SH-SY5Y (cell line): ENCODE measurements around the gene PUS7.

Experiments
- GATA2 ChIP-seq: IDR thresholded peaks from 2 replicates; pipeline ENCODE4 v1.6.1; 2011; ENCODE audit warnings: mild to moderate bottlenecking, low read depth, low read length
- GATA3 ChIP-seq: IDR thresholded peaks from 2 replicates; pipeline ENCODE4 v1.6.1; 2011; ENCODE audit warnings: low read depth, mild to moderate bottlenecking, low read length, moderate library complexity

The PUS7 gene

DNA sequence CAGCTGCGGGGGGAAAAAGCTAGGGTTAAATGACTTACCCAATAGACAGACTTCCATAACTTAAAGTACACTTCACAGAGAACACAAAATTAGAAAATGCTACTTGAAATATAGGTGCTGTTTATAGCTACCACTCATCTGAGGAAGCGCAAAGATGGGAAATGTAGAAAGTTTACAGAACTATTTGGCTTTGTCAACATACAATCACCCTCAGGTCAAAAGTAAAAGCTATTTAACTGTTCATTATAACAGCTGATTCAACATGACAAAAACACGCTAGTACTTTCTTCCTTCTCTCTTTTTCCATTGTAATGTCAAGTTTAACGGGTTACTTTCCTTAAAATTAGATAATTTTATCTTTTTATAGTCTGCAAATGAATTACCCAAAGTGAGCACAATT is 51.2 kb downstream of the PUS7 start:
- no peak for TF ChIP-seq GATA2
- no peak for TF ChIP-seq GATA3

DNA sequence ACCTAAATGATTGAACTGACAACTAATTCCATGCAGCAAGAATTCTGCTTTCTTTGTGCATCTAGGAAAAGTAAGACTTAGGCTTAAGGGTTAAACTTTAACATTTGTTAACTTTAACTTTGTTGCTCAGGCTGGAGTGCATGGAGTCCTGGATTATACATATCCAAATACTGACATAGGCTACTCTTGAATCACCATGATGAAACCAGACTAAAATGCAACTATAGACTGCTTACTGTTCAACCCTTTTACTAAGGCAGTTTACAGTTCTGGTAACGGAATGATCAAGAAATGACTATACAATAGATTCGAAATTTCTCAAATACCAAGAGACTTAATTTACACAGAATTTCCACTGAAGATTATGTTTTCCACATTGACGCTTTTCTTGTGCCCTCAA is 52.0 kb downstream of the PUS7 start:
- TF ChIP-seq GATA2 (no peak), GATA3 (no peak)

DNA sequence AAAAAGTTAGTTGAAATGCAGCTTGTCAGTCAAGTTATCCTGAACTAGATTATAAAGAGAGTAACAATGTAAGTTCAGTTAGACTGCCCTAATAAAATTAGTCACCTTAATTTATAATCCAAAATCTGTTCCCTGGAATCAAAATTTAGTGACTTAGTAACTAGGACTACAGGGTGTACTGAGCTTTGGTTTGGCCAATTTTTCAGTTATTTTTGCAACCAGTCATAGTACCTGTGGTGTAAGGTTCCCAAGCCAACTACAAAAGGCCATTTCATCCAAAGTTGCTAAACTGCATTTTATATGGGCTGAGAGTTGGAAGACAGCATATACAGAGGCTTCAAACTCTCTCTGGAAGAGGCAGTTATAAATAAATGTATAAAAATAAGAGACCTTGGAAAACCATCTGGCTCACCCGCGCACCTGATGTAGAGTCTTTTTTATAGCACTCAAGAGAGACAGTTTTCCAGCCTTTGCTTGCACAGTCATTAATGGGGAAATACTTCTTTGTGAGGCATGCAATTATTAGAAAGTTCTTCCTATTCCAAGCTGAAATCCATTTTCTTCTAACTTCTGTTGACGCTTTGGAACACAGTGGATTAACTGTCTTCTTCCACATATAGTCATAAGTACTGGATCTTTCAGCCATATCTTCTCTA is 59.2 kb downstream of the PUS7 start:
- TF ChIP-seq GATA3 = no peak
- TF ChIP-seq GATA2 = no peak

DNA sequence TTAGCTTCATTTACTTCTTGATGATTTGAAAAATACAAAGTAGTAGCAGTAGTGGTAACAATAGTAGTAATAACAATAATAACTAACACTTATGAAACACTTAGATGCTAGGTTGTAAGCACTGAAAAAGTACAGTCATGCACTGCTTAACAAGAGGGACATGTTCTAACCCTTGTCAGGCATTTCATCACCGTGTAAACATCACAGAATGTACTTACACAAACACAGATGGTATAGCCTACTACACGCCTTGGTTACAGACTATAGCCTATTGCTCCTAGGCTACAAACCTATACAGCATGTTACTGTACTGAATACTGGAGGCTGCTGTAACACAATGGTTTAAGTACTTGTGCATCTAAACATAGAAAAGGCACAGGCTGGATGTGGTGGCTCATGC is 60.6 kb downstream of the PUS7 start:
- TF ChIP-seq GATA2 (no peak), GATA3 (no peak)

DNA sequence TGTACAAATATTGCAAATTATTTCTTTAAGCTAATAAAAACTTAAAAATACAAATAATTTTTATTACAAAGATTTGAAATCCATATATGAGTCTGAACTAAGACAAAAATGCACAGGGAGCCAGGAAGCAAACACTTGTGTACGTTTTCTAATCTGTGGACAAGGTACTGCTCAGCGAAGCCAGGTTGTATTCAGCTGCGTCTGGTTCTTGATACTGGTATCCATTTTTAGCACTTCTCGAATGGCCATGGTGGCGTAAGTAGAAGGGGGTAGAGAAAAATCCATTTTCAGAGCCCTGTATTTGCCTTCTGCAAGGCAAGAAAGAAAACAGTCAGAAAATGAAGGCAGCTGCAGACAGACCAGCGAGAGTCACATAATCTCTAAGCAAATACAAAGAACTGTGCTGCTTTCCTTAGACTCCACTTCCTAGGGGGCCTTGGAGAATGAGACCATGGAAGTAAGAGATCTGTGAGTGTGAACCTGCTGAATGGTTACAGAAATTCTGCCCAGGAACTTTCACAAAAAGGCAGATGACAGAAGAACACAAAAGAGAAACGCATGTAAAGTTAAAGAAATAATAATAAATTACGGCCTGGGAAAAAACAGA is 64.3 kb downstream of the PUS7 start:
- TF ChIP-seq GATA2 = no peak
- TF ChIP-seq GATA3 = no peak

DNA sequence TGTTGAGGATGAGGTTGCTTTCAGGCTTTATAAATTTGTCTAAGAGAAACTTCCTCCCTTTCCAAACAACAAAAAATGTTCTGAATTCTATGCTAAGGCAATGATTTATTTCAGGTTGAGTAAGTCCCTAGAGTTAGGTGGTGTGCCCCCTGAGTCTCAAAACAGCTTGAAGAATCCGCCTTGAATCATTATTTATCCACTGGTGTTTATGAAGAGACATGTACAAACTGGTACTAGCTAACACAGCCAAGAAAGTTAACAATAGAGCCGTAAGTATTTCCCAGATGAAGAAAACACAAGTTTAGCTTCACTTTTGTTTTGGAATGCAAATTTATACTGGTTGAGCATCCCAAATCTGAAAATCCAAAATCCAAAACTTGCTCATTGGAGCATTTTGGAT is 67.2 kb downstream of the PUS7 start:
- TF ChIP-seq GATA2 = no peak
- no peak for TF ChIP-seq GATA3

DNA sequence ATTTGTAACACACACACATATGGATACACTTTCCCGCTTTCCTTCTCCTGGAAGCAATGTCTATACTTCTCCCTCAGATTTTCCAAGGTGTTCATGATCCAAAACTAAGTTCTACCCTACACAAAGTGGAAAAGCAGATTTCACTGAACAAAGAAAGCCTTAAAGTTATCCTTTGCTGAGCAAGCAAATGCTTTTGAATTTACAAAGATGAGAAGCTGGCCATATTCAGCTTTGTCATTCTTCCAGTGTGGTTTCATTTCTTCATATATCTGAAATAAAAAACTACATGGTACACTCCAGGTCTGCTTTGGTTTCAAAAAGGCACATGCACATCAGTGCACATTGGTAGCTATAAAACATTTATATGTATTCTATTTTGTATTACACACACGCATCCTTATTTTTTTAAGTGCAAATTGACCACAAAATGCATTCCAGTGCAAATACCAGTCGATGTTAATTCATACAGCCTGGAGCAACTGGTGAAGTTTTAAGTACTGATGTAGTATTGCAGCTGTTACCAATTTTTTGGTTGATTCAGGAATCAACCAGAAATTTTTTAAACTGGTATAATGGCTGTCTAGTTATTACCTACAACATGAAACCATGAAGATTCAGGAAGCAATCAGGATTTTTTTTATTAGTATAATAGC is 67.8 kb downstream of the PUS7 start:
- TF ChIP-seq GATA2 (no peak), GATA3 (no peak)

DNA sequence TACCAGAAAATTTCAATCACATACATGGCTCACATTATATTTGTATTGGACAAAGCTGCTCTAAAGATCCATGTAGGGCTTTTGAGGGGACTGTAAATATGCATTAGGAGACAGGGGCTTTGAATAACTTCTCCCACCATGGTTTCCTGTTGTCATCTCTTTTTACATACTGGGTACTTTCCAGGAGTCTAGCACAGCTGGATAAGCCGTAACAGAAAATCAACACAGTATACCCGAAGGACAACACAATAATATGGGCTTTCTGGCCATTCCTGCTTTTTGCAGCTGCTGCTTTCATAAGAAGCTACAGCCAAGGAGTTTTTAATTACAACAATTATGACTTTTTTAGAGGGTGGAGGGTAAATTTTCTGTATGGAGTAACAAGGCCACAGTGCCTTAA is 70.0 kb downstream of the PUS7 start:
- TF ChIP-seq GATA2 = no peak
- no peak for TF ChIP-seq GATA3

DNA sequence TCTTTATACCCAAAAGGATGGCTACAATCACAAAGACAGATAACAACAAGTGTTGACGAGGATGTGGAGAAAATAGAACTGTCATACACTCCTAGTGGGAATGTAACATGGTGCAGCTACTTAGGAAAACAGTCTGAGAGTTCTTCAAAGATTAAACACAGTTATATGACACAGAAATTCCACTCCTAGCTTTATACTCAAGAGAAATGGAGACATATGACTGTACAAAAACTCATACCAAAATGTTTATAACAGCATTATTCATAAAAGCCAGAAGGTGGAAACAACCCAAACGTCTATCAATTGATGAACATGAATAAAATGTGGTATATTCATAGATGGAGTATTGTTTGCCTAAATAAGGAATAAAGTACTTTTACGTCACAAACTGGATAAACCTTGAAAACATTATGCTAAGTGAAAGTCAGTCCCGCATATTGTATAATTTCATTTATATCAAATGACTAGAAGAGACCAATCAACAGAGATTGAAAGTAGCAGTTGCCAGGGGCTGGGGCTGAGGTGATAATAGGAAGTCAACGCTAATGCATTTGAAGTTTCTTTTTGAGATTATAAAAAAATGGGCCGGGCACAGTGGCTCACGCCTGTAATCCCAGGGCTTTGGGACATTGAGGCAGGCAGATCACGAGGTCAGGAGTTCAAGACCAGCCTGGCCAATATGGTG is 71.8 kb downstream of the PUS7 start:
- no peak for TF ChIP-seq GATA3

DNA sequence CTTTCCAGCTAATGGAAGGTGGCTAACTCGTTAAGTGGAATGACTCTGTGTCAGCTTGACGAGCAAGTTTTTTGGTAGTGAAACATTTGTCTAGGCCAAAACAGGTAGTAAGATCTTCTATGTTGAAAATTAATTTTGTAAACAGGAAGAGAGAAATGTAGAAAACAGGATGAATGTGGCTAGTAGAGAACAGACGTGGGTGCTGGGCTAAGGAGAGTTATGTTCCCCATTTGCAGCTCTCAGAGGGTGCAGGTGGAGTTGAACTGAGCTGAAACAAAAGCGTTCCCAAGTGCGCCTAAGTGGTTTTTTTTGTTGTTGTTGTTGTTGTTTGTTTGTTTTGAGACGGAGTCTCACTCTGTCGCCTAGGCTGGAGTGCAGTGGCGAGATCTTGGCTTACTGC is 73.9 kb downstream of the PUS7 start:
- TF ChIP-seq GATA2 (no peak), GATA3 (no peak)

DNA sequence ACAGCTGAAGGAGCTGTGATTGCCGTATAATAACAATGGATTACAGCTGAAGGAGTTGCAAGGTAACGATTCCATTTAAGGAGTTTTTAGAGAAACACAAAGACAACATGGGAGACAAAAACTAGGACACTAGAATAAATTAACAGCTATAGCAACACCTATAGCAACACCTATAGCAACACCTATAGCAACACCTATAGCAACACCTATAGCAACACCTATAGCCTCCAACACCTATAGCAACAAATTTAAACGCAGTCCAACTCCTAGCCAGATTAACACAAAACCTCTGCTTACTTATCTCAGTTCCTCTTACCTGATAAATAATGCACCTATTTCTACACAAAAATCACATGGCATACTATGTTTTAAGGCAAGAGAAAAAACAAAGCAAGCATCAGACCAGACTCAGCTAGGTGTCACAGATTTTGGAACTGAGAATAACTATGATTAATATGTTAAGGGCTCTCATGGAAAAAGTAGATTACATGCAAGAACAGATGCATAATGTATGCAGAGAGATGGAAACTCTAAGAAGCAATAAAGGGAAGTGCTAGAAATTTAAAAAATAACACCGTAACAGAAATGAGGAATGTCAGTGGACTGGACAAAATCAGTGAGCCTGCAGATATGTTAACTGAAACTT is 77.6 kb downstream of the PUS7 start:
- TF ChIP-seq GATA2 = no peak

DNA sequence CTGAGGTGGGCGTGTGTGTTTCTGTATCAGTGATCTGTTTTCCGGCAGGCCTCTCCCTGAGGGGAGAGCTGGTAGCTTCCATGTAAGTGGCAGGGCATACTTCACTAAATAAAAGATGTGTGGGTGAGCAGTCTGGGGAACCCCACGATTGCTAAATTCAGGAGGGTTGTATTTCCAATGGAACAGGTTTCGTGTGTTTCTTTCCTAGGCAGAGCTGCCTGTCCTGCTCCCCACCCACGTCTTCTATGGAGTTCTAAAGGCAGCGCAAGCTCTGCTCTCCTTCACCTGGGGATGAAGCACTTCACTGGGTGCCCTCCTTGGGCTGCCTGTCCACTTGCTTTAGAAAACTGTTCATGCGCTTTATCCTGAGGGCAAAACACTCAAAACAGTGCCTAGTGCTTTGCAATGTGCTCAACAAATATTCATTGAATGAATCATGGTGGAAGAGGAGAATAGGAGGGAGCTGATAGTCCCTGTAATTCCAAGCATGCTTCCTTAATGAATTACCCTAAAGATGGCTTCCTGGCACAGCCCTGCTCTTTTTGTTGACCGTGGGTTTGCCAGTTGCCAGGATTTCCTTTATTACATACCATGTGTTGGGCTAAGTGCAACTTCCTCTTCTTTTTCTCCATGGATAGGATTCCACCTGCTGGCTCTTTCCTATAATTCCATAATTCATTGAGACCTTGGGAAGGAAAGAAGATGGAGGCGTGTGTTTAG is 82.7 kb downstream of the PUS7 start:
- TF ChIP-seq GATA2 = no peak
- TF ChIP-seq GATA3 = no peak

DNA sequence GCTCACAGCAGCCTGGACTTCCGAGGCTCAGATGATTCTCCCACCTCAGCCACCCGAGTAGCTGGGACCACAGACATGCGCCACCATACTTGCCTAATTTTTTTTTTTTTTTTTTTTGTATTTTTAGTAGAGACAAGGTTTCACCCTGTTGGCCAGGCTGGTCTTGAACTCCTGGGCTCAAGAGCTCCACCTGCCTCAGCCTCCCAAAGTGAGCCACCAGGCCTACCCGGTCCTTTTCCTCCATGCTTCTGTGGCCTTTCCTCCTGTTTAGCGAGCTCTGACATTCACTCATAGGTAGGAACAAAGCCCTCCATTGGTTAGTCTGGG is 83.3 kb downstream of the PUS7 start:
- TF ChIP-seq GATA2 = no peak
- TF ChIP-seq GATA3 = no peak

DNA sequence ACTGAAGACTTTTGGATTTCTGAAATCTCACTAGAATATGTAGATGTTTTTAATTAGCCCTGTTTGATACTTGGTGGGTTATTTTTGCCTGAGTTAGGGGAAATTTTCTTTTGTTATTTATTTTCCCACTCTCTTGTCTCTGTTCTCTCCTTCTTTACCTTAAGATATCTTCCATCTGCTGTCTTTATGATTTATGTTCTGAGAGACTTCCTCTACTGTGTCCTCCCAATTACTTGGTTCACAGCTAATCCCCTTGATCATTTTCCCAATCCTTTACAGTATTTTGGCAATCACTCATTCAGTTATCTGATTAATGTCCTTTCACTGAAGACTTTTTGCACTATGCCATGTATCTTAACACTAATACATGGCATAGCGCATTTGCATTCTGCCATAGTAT is 83.8 kb downstream of the PUS7 start:
- TF ChIP-seq GATA3 (no peak), GATA2 (no peak)
